ENCODE data around the gene SELENOS.

SELENOS gene

GRCh38 chr15:101305820-101306255 lies 28.6 kb upstream of the SELENOS start:
- TF ChIP-seq, protein P1, sequence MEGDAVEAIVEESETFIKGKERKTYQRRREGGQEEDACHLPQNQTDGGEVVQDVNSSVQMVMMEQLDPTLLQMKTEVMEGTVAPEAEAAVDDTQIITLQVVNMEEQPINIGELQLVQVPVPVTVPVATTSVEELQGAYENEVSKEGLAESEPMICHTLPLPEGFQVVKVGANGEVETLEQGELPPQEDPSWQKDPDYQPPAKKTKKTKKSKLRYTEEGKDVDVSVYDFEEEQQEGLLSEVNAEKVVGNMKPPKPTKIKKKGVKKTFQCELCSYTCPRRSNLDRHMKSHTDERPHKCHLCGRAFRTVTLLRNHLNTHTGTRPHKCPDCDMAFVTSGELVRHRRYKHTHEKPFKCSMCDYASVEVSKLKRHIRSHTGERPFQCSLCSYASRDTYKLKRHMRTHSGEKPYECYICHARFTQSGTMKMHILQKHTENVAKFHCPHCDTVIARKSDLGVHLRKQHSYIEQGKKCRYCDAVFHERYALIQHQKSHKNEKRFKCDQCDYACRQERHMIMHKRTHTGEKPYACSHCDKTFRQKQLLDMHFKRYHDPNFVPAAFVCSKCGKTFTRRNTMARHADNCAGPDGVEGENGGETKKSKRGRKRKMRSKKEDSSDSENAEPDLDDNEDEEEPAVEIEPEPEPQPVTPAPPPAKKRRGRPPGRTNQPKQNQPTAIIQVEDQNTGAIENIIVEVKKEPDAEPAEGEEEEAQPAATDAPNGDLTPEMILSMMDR (IDR thresholded peaks at IDR 0.05; ENCODE audit: insufficient read depth, low read depth, low read length, missing control alignments), result no peak
- no peak overlapping the region for H3K4me3 ChIP-seq (ENCODE audit: low read depth, low read length)
- no peak for DNase-seq (ENCODE audit: low read depth)

- no peak overlapping the region for H3K4me3 ChIP-seq (ENCODE audit: low read depth, low read length)
- TF ChIP-seq, protein P1 (IDR thresholded peaks at IDR 0.05; ENCODE audit: insufficient read depth, low read depth, low read length, missing control alignments), result no peak
- no peak for DNase-seq (ENCODE audit: low read depth)
Measured at GRCh38 chr15:101303408-101303807, 26.1 kb upstream of the SELENOS start.

GRCh38 chr15:101296418-101297405 lies 19.4 kb upstream of the SELENOS start:
- H3K4me3 ChIP-seq (ENCODE audit: low read depth, low read length), result no peak overlapping the region
- no peak for DNase-seq (ENCODE audit: low read depth)
- TF ChIP-seq, protein P1 (IDR thresholded peaks at IDR 0.05; ENCODE audit: insufficient read depth, low read depth, low read length, missing control alignments), result no peak

DNA sequence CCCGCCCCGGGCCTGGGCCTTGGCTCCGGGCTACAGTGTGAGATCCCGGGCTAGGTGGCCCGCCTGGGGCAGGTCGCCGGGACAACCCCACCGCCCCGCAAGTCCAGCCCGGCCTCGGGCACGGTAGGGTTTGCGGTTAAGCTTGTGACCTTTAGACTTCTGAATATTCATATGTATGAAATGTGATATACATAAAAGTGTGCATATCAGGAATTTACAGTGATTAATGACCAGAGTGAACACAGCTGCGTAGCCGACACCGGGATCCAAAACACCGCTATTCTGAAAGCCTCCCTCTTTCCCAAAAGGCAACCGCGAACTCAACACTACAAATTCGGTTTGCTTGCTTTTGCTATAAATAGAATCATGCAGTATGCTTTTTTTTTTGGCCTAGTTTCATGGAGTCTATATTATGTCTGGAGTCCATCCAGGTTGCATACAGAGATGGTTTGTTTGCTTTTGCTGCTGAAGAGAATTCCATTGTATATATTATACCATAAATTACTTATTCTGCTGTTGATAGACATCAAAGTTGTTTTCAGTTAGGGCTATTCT lies 18.4 kb upstream of the SELENOS start:
- no peak for DNase-seq (ENCODE audit: low read depth)
- H3K4me3 ChIP-seq (ENCODE audit: low read depth, low read length), result peak overlapping the region; percentile 100
- TF ChIP-seq, protein P1 (IDR thresholded peaks at IDR 0.05; ENCODE audit: insufficient read depth, low read depth, low read length, missing control alignments), result no peak

GRCh38 chr15:101294731-101295606 lies 17.7 kb upstream of the SELENOS start, which contains the start of gene SNRPA1:
Gene SNRPA1, minus strand, starts transcription at chr15:101295248. Its CDS starts 70 bp downstream, at chr15:101295178.
- peak; percentile 98 for DNase-seq (ENCODE audit: low read depth)
- H3K4me3 ChIP-seq (ENCODE audit: low read depth, low read length), result peak within 1 kb of the TSS; percentile 100
- TF ChIP-seq, protein P1 (IDR thresholded peaks at IDR 0.05; ENCODE audit: insufficient read depth, low read depth, low read length, missing control alignments), result no peak

GRCh38 chr15:101293122-101293521 lies 15.8 kb upstream of the SELENOS start:
- peak overlapping the region; percentile 100 for H3K4me3 ChIP-seq (ENCODE audit: low read depth, low read length)
- TF ChIP-seq, protein P1 (IDR thresholded peaks at IDR 0.05; ENCODE audit: insufficient read depth, low read depth, low read length, missing control alignments), result no peak
- peak; percentile 51 for DNase-seq (ENCODE audit: low read depth)
